NCI-H1694 treated with DMSO at 0.1 percent for 48 hours (cell line): ENCODE results near the gene GREM2.

Experiments
- DNase-seq: peaks from one replicate; lab custom pipeline; 2025; lab: John Stamatoyannopoulos, UW

The GREM2 gene

DNA sequence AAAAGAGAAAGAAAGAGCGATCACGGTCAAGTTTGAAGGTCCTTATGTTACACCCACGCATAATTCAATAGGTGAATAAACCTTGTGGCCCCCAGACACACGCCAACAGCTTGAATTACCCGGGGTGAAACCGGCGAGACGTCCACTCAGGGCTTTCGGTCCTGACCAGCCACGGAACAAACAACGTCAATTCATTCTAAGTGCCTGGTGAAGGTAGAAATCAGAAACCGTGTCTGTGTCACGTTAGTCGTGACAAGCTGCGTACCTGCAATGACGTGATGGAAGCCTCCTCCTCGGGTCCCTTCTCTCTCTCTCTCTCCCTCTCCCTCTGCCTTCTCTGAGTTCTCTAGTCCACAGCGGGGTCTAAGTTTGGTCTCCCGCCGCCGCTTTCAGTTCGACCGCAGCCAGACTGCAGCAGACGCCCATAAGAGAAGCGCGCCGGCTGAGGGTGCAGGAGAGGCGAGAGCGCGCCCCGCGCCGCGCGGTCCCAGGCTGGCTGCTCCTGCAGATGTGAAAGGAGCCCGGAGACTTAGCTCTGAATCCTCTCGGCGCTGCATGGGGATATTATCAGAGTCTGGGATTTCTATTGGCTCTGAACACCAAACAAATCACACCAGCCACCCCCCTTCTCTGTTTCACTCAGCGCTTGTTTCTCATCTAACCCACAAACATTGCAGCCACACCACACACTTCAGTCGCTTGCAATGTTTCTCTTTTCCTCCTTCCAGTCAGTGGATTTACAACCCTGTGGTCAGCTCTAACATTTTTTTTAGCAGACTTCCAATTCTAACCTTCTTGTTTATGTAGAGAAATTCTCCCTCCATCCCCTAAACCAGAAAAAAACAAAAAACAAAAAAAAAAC lies at the start of gene GREM2:
TSS of gene GREM2 (minus strand) at position 537 of the 862 bp plus-strand sequence. CDS start 118,680 bp downstream, outside the sequence.
- peak; percentile 60 for DNase-seq

- no peak for DNase-seq
These were observed 46.5 kb upstream of the GREM2 start for GRCh38 chr1:240658312-240658960.

DNA sequence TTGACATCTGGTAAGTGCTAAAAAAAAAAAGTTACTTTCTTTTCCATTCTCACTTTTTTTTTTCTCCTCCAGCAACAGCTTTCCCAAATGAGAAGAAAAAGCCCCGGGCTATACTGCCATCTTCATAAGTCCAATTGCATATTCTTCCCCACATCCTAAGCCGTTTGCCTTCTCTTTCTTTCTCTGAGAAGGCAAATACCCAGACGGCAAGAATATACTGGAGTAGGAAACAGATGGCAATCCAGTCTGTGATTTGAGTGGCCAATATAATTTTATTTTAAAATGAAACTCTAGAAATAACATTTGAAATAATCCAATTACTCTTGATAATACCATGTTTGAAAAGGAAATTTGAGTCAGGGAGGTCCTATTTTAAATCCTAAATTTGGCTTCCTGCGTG lies 44.6 kb upstream of the GREM2 start:
- no peak for DNase-seq

DNA sequence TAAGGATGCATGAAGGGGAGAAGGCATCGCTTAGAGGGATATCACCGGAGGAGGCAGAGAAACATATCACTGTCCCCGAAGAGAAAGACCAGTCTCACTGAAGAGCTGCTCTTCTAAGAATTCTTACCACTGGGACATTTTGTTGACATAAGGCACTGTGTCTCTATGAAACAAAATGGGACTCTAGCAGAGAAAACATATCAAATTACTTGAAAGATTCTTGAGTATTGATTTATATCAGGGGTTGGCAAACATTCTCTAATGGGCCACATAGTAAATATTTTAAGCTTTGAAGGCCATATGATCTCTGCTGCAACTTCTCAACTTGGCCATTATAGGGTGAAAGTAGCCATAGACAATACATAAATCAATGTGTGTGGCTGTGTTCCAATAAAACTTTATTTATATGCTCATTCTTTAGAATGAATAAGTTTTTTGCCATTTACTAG lies 41.0 kb upstream of the GREM2 start:
- no peak for DNase-seq

DNA sequence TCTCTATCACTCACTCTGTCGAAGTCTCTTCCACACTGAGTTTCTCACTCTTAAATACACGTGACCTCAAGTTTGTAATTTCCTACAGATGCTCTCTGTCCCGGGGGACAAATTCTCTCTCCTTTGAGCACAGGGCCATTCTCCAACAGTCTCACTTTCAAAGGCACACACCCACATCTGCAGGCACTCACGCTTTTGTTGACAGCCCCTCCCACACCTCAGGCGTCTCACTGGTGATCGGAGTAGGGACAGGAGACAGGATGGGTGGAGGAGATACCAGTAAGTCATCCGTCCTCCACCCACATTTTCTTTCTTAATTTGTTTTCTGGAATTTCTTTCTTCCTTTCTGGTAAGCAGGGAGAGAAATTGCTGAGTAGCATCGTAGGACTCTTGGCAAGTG lies 40.6 kb upstream of the GREM2 start:
- DNase-seq = no peak

DNA sequence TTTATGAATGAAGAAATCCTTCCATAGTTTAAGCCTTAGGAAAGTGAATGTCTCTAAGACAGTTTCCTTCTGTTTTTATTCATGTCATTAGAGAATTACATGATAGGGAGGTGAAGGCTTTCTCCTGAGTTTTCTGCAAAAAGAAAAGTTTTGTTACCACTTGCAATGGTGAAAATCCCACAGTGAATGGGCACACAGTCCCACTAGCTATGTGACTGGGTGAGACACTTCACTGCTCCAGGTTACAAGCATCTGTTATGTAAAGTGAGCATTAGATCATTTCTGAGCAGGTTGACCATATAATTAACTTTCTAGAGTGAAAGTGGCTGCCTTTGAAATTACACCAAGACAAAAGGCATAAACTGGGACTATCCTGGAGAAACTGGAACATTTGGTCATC lies 38.9 kb upstream of the GREM2 start:
- DNase-seq = no peak

DNA sequence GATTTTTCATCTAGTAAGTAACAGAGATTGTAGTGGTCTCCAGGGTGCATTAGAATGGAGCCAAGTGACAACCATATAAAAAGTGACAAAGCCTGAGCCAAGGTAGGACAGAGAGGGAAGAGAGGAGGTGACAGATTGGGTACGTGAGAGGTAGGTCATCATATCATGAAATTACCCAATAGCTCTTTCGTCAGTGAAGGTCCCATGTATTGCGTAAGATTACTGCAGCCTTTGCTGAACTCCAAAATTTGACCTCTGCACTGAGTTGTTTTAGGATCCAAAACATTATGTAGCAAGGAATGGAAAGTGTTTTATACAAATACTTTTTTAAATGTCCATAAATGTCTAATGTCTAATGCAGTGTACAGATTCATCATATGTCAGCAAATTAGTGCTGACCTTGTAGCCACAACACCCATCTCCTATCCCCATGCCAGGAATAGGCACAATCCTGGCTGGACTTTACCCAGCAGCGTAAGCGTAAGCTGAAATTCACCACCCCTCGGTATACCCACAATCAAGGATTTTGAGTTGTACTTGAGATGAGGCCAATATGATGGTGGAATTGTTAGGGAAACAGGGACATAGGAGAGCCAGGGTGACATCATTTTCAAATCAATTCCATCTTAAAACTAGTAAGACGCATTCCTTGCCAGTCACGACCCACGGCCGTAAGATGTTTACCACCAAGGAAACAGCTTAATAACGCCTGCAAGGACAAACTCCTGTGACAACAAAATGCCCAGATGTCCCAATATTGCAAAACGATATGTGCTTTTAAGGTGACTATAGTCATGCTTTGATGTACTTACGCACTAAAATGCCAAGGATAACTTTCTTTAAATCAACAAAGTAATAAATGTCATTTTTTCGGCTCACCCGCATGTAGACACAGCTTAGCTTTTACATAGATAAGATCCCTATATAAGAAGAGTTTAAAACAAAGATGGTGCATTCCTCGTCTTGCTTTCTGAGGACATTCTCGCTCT lies 38.1 kb upstream of the GREM2 start:
- no peak for DNase-seq

DNA sequence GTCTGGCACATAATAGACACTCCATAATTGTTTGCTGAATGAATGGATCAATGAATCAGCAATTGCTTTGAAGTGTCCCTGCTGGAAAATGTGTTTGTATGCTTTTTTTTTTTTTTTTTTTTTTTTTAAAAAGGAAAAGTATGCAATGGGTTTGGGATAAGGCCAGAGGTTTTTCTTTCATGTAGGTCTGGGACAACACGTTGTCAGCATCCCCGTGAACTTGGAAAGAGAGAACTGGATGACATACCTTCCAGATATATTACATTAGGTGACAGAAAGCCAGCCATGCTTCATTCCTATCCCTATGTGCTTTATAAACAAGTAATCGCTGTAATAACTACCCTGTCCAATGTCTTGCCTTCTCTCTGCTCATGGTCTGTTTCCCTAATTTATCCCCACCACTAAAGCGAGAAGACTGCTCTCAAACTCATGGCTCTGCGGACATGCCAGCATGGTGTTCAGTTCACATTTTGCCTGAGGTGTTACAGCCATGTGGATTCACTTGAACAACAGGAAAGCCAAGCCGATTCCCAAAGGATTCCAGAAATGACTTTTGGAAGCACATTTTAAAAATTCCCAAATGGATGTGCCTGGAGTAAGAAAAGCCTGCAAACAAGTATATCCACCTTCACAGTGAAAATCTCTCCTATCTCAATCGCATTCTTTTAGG lies 34.8 kb upstream of the GREM2 start:
- no peak for DNase-seq

GRCh38 chr1:240644732-240645131 lies 32.8 kb upstream of the GREM2 start:
- DNase-seq = no peak

GRCh38 chr1:240635466-240636256 lies 23.7 kb upstream of the GREM2 start:
- no peak for DNase-seq

GRCh38 chr1:240630409-240630808 lies 18.5 kb upstream of the GREM2 start:
- no peak for DNase-seq

GRCh38 chr1:240621249-240621648 lies 9.3 kb upstream of the GREM2 start:
- no peak for DNase-seq

DNA sequence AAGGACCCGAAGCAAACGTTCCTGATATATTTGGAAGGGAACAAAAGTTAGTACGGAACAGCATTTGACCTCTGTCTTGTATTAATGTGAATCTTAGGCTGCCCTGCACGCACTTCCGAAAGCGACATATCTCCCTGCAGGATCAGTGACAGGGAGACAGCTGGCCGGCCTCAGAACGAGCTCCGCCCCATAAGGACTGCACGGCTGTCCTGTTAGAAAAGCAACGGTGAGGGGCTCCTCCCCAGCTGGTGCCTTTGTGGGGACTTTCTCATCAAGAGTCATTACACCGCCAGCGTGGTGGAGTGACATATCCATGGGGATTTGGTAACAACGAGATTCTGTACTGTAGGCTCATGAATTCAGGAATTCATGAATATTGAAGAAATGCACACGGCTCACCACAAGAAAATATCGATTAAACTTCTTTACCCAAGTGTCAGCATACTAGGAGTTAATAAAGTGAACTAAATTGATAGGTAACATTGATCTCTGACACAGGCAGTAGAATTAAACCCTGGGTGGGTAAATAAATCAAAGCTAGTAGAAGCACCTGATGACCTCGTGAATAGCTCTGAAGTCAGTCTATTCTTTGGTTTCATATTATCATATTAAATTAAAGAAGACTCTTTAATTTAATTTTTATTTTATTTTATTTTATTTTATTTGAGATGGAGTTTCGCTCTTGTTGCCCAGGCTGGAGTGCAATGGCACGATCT lies 8.1 kb upstream of the GREM2 start:
- peak; percentile 72 for DNase-seq

DNA sequence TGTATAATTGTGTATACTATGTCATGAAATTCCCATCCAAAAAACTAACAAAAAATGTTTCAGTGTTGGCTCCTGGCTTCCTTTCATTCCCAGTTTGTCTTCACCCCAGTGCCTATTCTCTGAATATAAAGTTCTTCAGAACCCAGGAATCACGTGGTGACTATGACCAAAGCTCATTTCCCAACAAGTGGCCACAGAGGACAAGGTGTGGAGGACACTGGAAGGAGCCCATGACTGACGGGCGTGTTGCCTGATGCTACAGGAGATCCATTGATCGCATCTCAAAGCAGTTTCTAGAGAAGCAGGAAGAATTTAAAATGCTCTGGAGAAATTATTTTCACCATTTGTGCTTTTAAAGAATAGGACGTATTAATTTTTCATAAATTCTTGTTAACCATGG lies 7.4 kb upstream of the GREM2 start:
- DNase-seq = no peak

DNA sequence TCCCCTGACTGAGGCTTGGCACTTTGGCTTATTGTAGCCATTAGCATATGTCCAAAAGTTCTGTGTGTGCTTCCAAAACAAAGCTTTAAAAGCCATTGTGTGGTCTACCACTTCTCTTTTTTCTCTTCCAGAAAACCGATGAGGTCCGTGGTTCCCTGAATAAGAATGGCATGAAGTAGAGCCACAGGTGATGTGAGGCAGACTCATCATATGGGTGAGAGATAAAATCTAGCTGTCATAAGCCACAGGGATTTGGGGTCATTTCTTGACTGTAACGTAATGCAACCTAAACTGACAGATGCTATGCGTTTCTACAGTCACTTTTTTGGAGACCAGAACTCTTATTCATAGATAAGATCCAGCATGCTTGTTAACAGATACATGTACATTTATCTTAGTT lies 7.0 kb upstream of the GREM2 start:
- DNase-seq = no peak

GRCh38 chr1:240616018-240616417 lies 4.1 kb upstream of the GREM2 start:
- peak; percentile 83 for DNase-seq

- DNase-seq = peak; percentile 26
These were observed 1.6 kb upstream of the GREM2 start for GRCh38 chr1:240613356-240614142.

- no peak for DNase-seq
These were observed 856 bp upstream of the GREM2 start for GRCh38 chr1:240612811-240613210.

DNA sequence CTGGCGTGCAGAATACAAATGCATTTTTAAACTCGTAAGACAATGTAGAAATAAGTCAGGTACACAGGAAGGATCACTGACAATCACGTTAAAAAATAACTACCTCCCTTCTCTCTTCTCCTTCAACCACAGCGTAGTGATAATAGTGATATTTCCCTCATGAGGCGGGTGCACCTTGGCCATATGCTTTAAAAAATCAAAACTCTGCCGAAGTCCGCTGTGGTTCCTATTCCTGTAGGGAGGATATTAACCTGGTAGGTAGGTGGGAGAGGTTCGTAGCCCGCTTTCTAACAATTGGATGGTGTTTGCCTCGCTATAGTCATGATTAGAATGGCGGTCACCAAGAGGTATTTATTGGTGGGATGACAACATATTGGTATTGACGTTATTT lies 732 bp downstream of the GREM2 start:
- no peak for DNase-seq
